Gastrocnemius medialis (tissue), 4 donors: ENCODE measurements around the gene RSBN1L.

Experiments used
- CTCF ChIP-seq, 5 experiments: fragments of 450-650 bp in 3 of 5; fragments of 200-600 bp in 2 of 5; sonication (generic) in 2 of 5; IDR thresholded peaks in 4 of 5; conservative IDR thresholded peaks in 1 of 5; 1 replicate in 4 of 5; 2 replicates in 1 of 5; pipeline ENCODE4 v1.5.1; 2016 to 2019; ENCODE audit warnings: antibody characterized with exemption in 5 of 5, mild to moderate bottlenecking in 3 of 5, moderate library complexity in 3 of 5
- POLR2A ChIP-seq, 2 donors: fragments of 450-650 bp; IDR thresholded peaks; one replicate each; pipeline ENCODE4 v1.6.1; 2017; ENCODE audit warnings: antibody characterized with exemption in 2 of 2, mild to moderate bottlenecking in 2 of 2, moderate library complexity in 2 of 2

GRCh38 chr7:77766801-77767605 lies 70.7 kb downstream of the RSBN1L start:
- TF ChIP-seq CTCF (IDR thresholded peaks at IDR 0.05 in 4 of 5, conservative IDR thresholded peaks at IDR 0.05 in 1 of 5), result no peak
- no peak for TF ChIP-seq POLR2A (IDR thresholded peaks at IDR 0.05)
